ENCODE data around the gene DAP. TPM values are rescaled to one million over a fixed set of nuclear protein-coding genes. Genes with fewer than 3 reads are reported as not detected.

DAP gene
- total and polyA plus RNA-seq, 4 donors, result 36.6 to 122 (median 101) TPM

DNA sequence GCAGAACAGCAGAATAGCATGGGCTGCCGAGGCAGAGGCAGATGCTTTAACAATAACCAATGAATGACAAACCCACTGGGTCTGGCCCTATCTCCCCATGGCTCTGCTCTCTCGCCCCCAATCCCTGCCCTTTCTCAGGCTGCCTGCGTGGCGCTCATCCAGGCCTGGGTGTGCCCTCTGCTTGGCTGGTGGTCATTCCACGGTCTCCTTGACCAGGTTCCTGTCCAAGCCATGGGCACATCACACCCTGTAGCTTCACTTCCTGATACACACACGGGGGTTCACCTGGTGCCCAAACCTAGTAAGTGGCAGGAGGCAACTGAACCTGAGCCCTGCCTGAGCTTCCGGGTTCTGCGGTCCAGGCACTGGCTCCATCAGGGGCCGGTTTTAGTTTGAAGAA lies 87.6 kb downstream of the DAP start:
- Histone ChIP-seq H3K9ac (ENCODE audit: low read depth in 1 of 2, low read length in 2 of 2) (no peak overlapping the region), H3K27ac (ENCODE audit: low read depth in 1 of 2, low read length in 2 of 2) (no peak overlapping the region), H3K9me3 (ENCODE audit: control insufficient read depth in 4 of 4, low read length in 3 of 4) (no peaks in the 10 kb centered on the region), H3K36me3 (ENCODE audit: control insufficient read depth in 4 of 4, insufficient read depth in 3 of 4, low read depth in 1 of 4, low read length in 3 of 4) (peaks cover under 1 to 13% (median 5%) of the 10 kb centered on the region in 4 donors), H3K4me3 (ENCODE audit: low read depth in 1 of 3, low read length in 3 of 3) (no peak overlapping the region), H3K4me1 (ENCODE audit: control insufficient read depth in 4 of 4, insufficient read depth in 4 of 4, low read length in 3 of 4) (peaks cover 1 to 22% (median 14%) of the 10 kb centered on the region in 4 donors), H3K27me3 (ENCODE audit: control insufficient read depth in 4 of 4, insufficient read depth in 4 of 4, low read length in 3 of 4) (no peaks in the 10 kb centered on the region)
- 83% methylated on average over 9 of the region's 9 CpGs for WGBS
- no peak for TF ChIP-seq NR2F2 (IDR thresholded peaks at IDR 0.05)
- TF ChIP-seq RXRA (IDR thresholded peaks at IDR 0.05), result no peak
- no peak for TF ChIP-seq RAD21 (IDR thresholded peaks at IDR 0.05)
- no peak for TF ChIP-seq SP1 (IDR thresholded peaks at IDR 0.05)
- TF ChIP-seq, protein P1, sequence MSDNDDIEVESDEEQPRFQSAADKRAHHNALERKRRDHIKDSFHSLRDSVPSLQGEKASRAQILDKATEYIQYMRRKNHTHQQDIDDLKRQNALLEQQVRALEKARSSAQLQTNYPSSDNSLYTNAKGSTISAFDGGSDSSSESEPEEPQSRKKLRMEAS (IDR thresholded peaks at IDR 0.05), result no peak
- TF ChIP-seq, protein P2, sequence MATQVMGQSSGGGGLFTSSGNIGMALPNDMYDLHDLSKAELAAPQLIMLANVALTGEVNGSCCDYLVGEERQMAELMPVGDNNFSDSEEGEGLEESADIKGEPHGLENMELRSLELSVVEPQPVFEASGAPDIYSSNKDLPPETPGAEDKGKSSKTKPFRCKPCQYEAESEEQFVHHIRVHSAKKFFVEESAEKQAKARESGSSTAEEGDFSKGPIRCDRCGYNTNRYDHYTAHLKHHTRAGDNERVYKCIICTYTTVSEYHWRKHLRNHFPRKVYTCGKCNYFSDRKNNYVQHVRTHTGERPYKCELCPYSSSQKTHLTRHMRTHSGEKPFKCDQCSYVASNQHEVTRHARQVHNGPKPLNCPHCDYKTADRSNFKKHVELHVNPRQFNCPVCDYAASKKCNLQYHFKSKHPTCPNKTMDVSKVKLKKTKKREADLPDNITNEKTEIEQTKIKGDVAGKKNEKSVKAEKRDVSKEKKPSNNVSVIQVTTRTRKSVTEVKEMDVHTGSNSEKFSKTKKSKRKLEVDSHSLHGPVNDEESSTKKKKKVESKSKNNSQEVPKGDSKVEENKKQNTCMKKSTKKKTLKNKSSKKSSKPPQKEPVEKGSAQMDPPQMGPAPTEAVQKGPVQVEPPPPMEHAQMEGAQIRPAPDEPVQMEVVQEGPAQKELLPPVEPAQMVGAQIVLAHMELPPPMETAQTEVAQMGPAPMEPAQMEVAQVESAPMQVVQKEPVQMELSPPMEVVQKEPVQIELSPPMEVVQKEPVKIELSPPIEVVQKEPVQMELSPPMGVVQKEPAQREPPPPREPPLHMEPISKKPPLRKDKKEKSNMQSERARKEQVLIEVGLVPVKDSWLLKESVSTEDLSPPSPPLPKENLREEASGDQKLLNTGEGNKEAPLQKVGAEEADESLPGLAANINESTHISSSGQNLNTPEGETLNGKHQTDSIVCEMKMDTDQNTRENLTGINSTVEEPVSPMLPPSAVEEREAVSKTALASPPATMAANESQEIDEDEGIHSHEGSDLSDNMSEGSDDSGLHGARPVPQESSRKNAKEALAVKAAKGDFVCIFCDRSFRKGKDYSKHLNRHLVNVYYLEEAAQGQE (IDR thresholded peaks at IDR 0.05), result no peak
- DNase-seq (ENCODE audit: low spot score), result no peak

DNA sequence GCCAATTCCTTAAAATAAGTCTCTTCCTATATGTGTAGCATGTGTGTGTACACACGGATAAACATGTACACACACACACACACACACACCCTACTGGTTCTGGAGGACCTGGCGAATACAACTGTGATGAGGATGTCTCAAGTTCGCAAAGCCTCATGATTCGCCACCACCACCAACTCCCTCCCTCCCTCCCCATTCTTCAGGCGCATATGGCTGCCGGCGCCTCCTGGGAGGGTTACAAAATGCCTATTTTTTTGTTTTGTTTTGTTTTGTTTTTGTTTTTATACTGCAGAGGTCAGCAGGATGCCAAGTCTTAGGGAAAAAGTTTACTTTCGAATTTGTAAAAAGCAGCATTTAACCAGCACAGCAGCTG lies 88.0 kb downstream of the DAP start:
- no peak for DNase-seq (ENCODE audit: low spot score)
- WGBS, result 84% methylated on average over 8 of the region's 8 CpGs
- no peak overlapping the region for H3K27ac ChIP-seq (ENCODE audit: low read depth in 1 of 2, low read length in 2 of 2)
- peaks cover 0 to 9% (median 5%) of the 10 kb centered on the region in 4 donors for H3K36me3 ChIP-seq (ENCODE audit: control insufficient read depth in 4 of 4, insufficient read depth in 3 of 4, low read depth in 1 of 4, low read length in 3 of 4)
- H3K9ac ChIP-seq (ENCODE audit: low read depth in 1 of 2, low read length in 2 of 2), result no peak overlapping the region
- no peak overlapping the region for H3K4me3 ChIP-seq (ENCODE audit: low read depth in 1 of 3, low read length in 3 of 3)
- peaks cover 1 to 22% (median 14%) of the 10 kb centered on the region in 4 donors for H3K4me1 ChIP-seq (ENCODE audit: control insufficient read depth in 4 of 4, insufficient read depth in 4 of 4, low read length in 3 of 4)
- H3K27me3 ChIP-seq (ENCODE audit: control insufficient read depth in 4 of 4, insufficient read depth in 4 of 4, low read length in 3 of 4), result no peaks in the 10 kb centered on the region
- no peaks in the 10 kb centered on the region for H3K9me3 ChIP-seq (ENCODE audit: control insufficient read depth in 4 of 4, low read length in 3 of 4)
- TF ChIP-seq, protein P1 (IDR thresholded peaks at IDR 0.05), result no peak
- no peak for TF ChIP-seq GABPA (IDR thresholded peaks at IDR 0.05 in 1 of 2, conservative IDR thresholded peaks at IDR 0.05 in 1 of 2)
- no peak for TF ChIP-seq HNF4G (IDR thresholded peaks at IDR 0.05)
- TF ChIP-seq, protein P2 (IDR thresholded peaks at IDR 0.05), result no peak
- no peak for TF ChIP-seq RAD21 (IDR thresholded peaks at IDR 0.05)
- no peak for TF ChIP-seq SP1 (IDR thresholded peaks at IDR 0.05)
- no peak for TF ChIP-seq TAF1 (conservative IDR thresholded peaks at IDR 0.05)
